Measurements from ENCODE around the gene FOXP3.

DNA sequence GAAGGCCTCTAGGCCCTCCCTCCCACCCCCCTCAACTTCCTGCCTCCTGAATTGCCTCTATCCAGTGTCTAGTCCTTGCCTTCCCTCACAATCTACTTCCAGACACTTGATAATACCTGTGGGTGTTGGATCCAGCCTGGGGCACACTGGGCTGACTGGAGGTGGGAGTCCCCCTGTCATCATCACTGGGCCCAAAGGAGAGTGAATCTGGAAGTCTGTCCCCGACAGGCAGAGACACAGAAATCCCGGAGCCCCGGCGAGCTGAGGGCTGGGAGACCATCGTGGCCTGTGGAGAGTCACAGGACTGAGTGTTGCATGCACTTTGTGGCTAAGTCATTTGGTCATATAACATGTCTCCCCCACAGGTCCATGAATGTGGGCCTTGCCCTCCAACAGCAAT is 56.1 kb downstream of the FOXP3 start:
- TF ChIP-seq POLR2A (IDR thresholded peaks at IDR 0.05) (no peak), CTCF (IDR thresholded peaks at IDR 0.05) (no peak)

Measured in transverse colon (tissue), 3 donors.